A673 (cell line): ENCODE measurements around the gene TSKU. TPM values are rescaled to one million over a fixed set of nuclear protein-coding genes. Genes with fewer than 3 reads are reported as not detected.

Experiments used
- BruUV-seq: library from RNA; stranded (reverse); fragments of 400-500 nt; replicated peaks from 2 replicates; lab custom pipeline; 2021; lab: Mats Ljungman, UMichigan
- CTCF ChIA-PET: fragments of 300-600 bp; sonication (Branson Sonifier 250); formaldehyde crosslinking; loops from one replicate; lab custom pipeline; 2022; ENCODE audit warnings: antibody characterized with exemption; lab: Charles Lee
- POLR2A ChIA-PET: fragments of 300-600 bp; sonication (Branson Sonifier 250); formaldehyde crosslinking; loops from one replicate; lab custom pipeline; 2022; ENCODE audit warnings: antibody characterized with exemption; ENCODE audit not compliant: low non-redundant PET; lab: Charles Lee
- DNase-seq: peaks from one replicate; pipeline ENCODE4 v3.0.0-alpha.2; 2015; ENCODE audit warnings: low spot score
- H3K27ac ChIP-seq: fragments of 200-600 bp; sonication (generic); 2 replicates; pipeline ENCODE4 v1.5.1; 2016; ENCODE audit warnings: mixed run types, low read depth, mild to moderate bottlenecking, mixed read lengths, antibody characterized with exemption, low read length; ENCODE audit not compliant: poor library complexity, severe bottlenecking
- H3K27me3 ChIP-seq: fragments of 200-600 bp; sonication (generic); replicated peaks from 2 replicates; pipeline ENCODE4 v1.6.1; 2017; ENCODE audit warnings: mixed run types, low read depth, mild to moderate bottlenecking, mixed read lengths, antibody characterized with exemption, low read length; ENCODE audit not compliant: insufficient read depth, poor library complexity
- H3K36me3 ChIP-seq: fragments of 200-600 bp; sonication (generic); 2 replicates; pipeline ENCODE4 v1.6.1; 2016; ENCODE audit warnings: mixed run types, mild to moderate bottlenecking, mixed read lengths, antibody characterized with exemption, low read length; ENCODE audit not compliant: insufficient read depth, poor library complexity, severe bottlenecking
- H3K4me1 ChIP-seq: fragments of 200-600 bp; sonication (generic); 2 replicates; pipeline ENCODE4 v1.6.1; 2017; ENCODE audit warnings: mixed run types, mild to moderate bottlenecking, mixed read lengths, antibody characterized with exemption, low read length; ENCODE audit not compliant: insufficient read depth, poor library complexity, severe bottlenecking
- H3K4me3 ChIP-seq: fragments of 200-600 bp; sonication (generic); 2 replicates; pipeline ENCODE4 v1.5.1; 2016; ENCODE audit warnings: low read depth, mixed run types, mild to moderate bottlenecking, mixed read lengths, low read length; ENCODE audit not compliant: poor library complexity, severe bottlenecking
- H3K9me3 ChIP-seq: fragments of 200-600 bp; sonication (generic); 2 replicates; pipeline ENCODE4 v1.6.1; 2016; ENCODE audit warnings: mixed run types, low read depth, mild to moderate bottlenecking, mixed read lengths, antibody characterized with exemption, low read length; ENCODE audit not compliant: poor library complexity, severe bottlenecking
- EZH2 ChIP-seq: fragments of 200-600 bp; sonication (generic); IDR thresholded peaks from 2 replicates; pipeline ENCODE4 v1.6.1; 2017; ENCODE audit warnings: borderline replicate concordance, low read depth, mild to moderate bottlenecking, mixed read lengths, antibody characterized with exemption, low read length; ENCODE audit not compliant: poor library complexity, severe bottlenecking
- intact Hi-C: fragments of 100-400 bp; cut with micrococcal nuclease; formaldehyde crosslinking; loops from one replicate; pipeline ENCODE4 v1.10.0; 2022; ENCODE audit not compliant: unreplicated experiment
- total RNA-seq: library from RNA; stranded (reverse); gene quantifications from 2 replicates; pipeline ENCODE4 v1.2.3, GENCODE V29; 2021
- TF ChIP-seq, protein P1 (sequence below): fragments of 300-800, 200-600 bp; sonication (generic); conservative IDR thresholded peaks from 2 replicates; pipeline ENCODE4 v1.5.1; 2017; ENCODE audit warnings: low read depth, mild to moderate bottlenecking, antibody characterized with exemption, low read length, moderate library complexity, mixed read lengths

Gene TSKU
- total RNA-seq, 1 experiment from 2014 or later, result 25.3 TPM

DNA sequence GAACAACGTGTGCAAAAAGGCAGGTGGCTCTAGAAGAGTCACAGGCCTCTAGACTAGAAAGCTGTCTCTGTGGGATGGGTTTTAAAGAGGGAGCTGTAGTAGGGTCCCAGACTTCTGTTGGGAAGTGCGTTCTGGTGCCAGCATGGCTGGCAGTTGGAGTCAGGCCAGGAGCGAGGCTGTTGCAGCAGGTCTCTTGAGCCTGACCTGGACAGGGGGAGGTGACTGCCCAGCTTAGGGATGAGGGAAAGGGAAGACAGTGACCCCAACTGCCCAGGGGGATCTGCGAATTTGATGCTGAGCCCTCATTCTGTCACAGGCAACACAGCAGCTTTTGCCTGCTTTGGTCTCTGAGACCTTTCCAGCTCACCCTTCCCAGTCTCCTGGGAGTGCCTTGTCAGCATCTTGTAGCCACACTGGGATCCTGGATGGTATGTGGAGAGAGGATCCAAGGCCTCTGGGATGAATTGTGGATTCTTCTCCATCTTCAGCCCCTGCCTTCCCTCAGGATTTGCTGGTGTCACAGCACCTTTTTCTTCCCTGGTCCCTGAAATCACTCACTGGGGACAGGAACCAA is 3.4 kb downstream of the TSKU start:
- POLR2A ChIA-PET, result no interaction called here
- Histone ChIP-seq H3K27ac (no peak overlapping the region), H3K36me3 (no peaks in the 10 kb centered on the region), H3K9me3 (no peaks in the 10 kb centered on the region), H3K4me1 (peaks cover 27% of the 10 kb centered on the region), H3K4me3 (no peak overlapping the region), H3K27me3 (no peaks in the 10 kb centered on the region)
- CTCF ChIA-PET, result no interaction called here
- intact Hi-C loops, result no loop called here
- no peak for DNase-seq
- no TSS peak for BruUV-seq
- TF ChIP-seq, protein P1, sequence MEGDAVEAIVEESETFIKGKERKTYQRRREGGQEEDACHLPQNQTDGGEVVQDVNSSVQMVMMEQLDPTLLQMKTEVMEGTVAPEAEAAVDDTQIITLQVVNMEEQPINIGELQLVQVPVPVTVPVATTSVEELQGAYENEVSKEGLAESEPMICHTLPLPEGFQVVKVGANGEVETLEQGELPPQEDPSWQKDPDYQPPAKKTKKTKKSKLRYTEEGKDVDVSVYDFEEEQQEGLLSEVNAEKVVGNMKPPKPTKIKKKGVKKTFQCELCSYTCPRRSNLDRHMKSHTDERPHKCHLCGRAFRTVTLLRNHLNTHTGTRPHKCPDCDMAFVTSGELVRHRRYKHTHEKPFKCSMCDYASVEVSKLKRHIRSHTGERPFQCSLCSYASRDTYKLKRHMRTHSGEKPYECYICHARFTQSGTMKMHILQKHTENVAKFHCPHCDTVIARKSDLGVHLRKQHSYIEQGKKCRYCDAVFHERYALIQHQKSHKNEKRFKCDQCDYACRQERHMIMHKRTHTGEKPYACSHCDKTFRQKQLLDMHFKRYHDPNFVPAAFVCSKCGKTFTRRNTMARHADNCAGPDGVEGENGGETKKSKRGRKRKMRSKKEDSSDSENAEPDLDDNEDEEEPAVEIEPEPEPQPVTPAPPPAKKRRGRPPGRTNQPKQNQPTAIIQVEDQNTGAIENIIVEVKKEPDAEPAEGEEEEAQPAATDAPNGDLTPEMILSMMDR, result no peak
- no peak for TF ChIP-seq EZH2

DNA sequence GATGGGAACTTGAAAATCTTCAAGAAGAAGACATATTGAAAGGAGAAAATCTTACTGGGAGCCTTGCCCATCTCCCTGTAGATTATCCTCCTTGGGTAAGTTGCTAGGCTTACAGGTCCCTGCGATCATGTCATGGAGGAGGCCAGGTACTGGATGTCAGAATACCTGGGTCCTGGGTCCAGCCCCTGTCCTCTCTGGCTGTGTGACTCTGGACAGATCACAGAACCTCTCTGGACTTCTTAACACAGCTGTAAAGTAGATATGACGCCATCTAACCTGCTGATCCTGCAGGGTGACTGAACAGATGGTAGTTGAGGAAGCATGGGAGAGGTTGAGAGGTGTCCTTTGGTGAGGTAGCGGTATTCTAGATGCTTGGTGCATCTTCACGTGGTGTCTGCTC is 4.1 kb downstream of the TSKU start:
- DNase-seq, result no peak
- TF ChIP-seq, protein P1, result no peak
- TF ChIP-seq EZH2, result no peak
- H3K9me3 ChIP-seq, result peaks cover 5% of the 10 kb centered on the region
- ChIA-PET POLR2A (no interaction called here), CTCF (no interaction called here)
- H3K4me3 ChIP-seq, result no peak overlapping the region
- BruUV-seq, result no TSS peak
- H3K4me1 ChIP-seq, result peaks cover 21% of the 10 kb centered on the region
- H3K36me3 ChIP-seq, result no peaks in the 10 kb centered on the region
- no peak overlapping the region for H3K27ac ChIP-seq
- intact Hi-C loops, result no loop called here
- H3K27me3 ChIP-seq, result no peaks in the 10 kb centered on the region

DNA sequence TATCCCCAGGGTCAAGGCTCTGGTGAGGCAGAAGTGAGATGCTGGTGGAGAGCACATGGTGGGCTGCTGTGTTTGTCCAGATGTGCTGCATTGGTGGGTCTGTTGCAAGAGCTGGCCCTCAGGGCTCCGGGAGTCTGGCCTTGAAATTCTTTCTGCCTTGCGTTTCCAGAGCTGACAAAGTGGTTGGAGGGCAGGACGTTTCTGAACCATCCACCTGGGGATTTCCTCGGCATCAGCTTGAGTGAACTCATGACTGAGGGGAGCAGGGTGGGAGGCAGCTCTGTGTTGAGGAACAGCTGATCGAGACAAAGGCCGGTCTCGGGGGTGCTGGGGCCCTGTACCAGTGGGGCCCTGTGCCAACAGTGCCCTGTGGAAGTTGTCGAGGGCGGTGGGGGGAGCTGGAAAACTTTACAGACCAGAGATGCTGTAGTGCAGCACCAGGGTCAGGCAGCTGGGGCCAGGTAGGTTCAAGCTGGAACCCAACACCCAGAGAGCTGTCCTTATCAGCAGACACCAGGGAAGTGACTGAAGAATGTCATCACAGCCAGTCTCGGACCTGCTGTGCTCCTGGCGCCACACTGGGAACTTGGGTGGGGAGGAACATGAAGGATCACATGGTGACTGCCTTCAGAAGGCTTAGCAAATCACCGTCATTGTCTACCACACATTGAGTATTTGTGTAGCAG is 4.9 kb downstream of the TSKU start:
- H3K9me3 ChIP-seq, result peaks cover 10% of the 10 kb centered on the region
- H3K4me1 ChIP-seq, result peaks cover 24% of the 10 kb centered on the region
- H3K4me3 ChIP-seq, result no peak overlapping the region
- CTCF ChIA-PET, result interaction anchor here (0.5 kb wide), 1 partner anchor 1440 kb away, joined by 3 read pairs; no protein-coding TSS in a partner anchor
- H3K27me3 ChIP-seq, result no peaks in the 10 kb centered on the region
- H3K36me3 ChIP-seq, result no peaks in the 10 kb centered on the region
- DNase-seq, result no peak
- intact Hi-C loops, result no loop called here
- H3K27ac ChIP-seq, result no peak overlapping the region
- POLR2A ChIA-PET, result no interaction called here
- TF ChIP-seq, protein P1, result no peak
- TF ChIP-seq EZH2, result no peak
- no TSS peak for BruUV-seq
